IMR-90 (cell line): Measurements from ENCODE around the gene COL19A1. TPM values are rescaled to one million over a fixed set of nuclear protein-coding genes. Genes with fewer than 3 reads are reported as not detected.

ENCODE experiments used
- ATAC-seq: fragments of 200-7000 bp; cut with Tn5 transposase; 2 replicates; pipeline ENCODE4 v1.9.1; 2020; ENCODE audit warnings: low read depth, mild to moderate bottlenecking, moderate library complexity
- BruUV-seq: library from RNA; stranded (reverse); fragments of 400-500 nt; replicated peaks from 2 replicates; lab custom pipeline; 2021; lab: Mats Ljungman, UMichigan
- CTCF ChIA-PET: fragments of 300-600 bp; formaldehyde crosslinking; extraction: SDS; loops from one replicate; lab custom pipeline; 2021; ENCODE audit warnings: antibody characterized with exemption; lab: Yijun Ruan, JAX
- POLR2A ChIA-PET: fragments of 300-600 bp; sonication (Branson Sonifier 250); formaldehyde crosslinking; loops from one replicate; lab custom pipeline; 2022; ENCODE audit warnings: antibody characterized with exemption; ENCODE audit not compliant: unreplicated experiment; lab: Charles Lee
- DNase-seq: peaks from one replicate; pipeline ENCODE4 v3.0.0; 2013
- H2AFZ ChIP-seq: replicated peaks from 2 replicates; pipeline ENCODE3; 2013; ENCODE audit warnings: low read length, mild to moderate bottlenecking; ENCODE audit not compliant: poor library complexity
- H2AK5ac ChIP-seq: 2 replicates; pipeline ENCODE4 v1.6.1; 2013; ENCODE audit warnings: low read depth, low read length, inconsistent platforms
- H2AK9ac ChIP-seq: replicated peaks from 2 replicates; pipeline ENCODE3; 2013; ENCODE audit warnings: mild to moderate bottlenecking, low read depth, low read length, moderate library complexity; ENCODE audit not compliant: poor library complexity
- H2BK120ac ChIP-seq: 2 replicates; pipeline ENCODE4 v1.6.1; 2013; ENCODE audit warnings: low read depth, low read length, inconsistent platforms
- H2BK15ac ChIP-seq: 3 replicates; pipeline ENCODE4 v1.6.1; 2013; ENCODE audit warnings: low read depth, low read length, inconsistent platforms
- H2BK20ac ChIP-seq: 2 replicates; pipeline ENCODE4 v1.6.1; 2013; ENCODE audit warnings: low read depth, mild to moderate bottlenecking, inconsistent platforms, low read length, moderate library complexity
- H2BK5ac ChIP-seq: 2 replicates; pipeline ENCODE4 v1.6.1; 2013; ENCODE audit warnings: mild to moderate bottlenecking, low read depth, low read length, inconsistent platforms; ENCODE audit not compliant: poor library complexity, severe bottlenecking
- H3K14ac ChIP-seq: replicated peaks from 2 replicates; pipeline ENCODE4 v1.6.1; 2013; ENCODE audit warnings: low read depth, low read length, inconsistent platforms
- H3K18ac ChIP-seq: 2 replicates; pipeline ENCODE4 v1.6.1; 2013; ENCODE audit warnings: low read depth, low read length, control low read depth
- H3K23ac ChIP-seq: 2 replicates; pipeline ENCODE4 v1.6.1; 2013; ENCODE audit warnings: low read depth, low read length, inconsistent platforms
- H3K27ac ChIP-seq: 2 replicates; pipeline ENCODE4 v1.5.1; 2013; ENCODE audit warnings: mild to moderate bottlenecking, control low read depth, low read length; ENCODE audit not compliant: insufficient read depth
- H3K27me3 ChIP-seq: 2 replicates; pipeline ENCODE4 v1.6.1; 2013; ENCODE audit warnings: low read length; ENCODE audit not compliant: control insufficient read depth, insufficient read depth
- H3K36me3 ChIP-seq: 2 replicates; pipeline ENCODE4 v1.6.1; 2013; ENCODE audit warnings: low read length, mixed read lengths; ENCODE audit not compliant: control insufficient read depth, insufficient read depth
- H3K4ac ChIP-seq: 2 replicates; pipeline ENCODE4 v1.6.1; 2013; ENCODE audit warnings: low read depth, low read length, inconsistent platforms
- H3K4me1 ChIP-seq: 2 replicates; pipeline ENCODE4 v1.6.1; 2013; ENCODE audit warnings: low read length, mixed read lengths; ENCODE audit not compliant: control insufficient read depth, insufficient read depth
- H3K4me2 ChIP-seq: 2 replicates; pipeline ENCODE4 v1.6.1; 2013; ENCODE audit warnings: low read depth, mild to moderate bottlenecking, control low read depth, low read length, moderate library complexity
- H3K4me3 ChIP-seq: 2 replicates; pipeline ENCODE4 v1.5.1; 2013; ENCODE audit warnings: low read depth, mild to moderate bottlenecking, control low read depth, low read length, moderate library complexity; ENCODE audit not compliant: insufficient read depth
- H3K56ac ChIP-seq: 2 replicates; pipeline ENCODE4 v1.6.1; 2013; ENCODE audit warnings: low read length, inconsistent platforms; ENCODE audit not compliant: insufficient read depth; ENCODE audit errors: extremely low read depth
- H3K79me1 ChIP-seq, 2 experiments: 2 replicates each; pipeline ENCODE4 v1.6.1; 2013; ENCODE audit warnings: low read length in 2 of 2, inconsistent platforms in 1 of 2, low read depth in 1 of 2
- H3K9ac ChIP-seq: 2 replicates; pipeline ENCODE4 v1.6.1; 2013; ENCODE audit warnings: low read depth, low read length, control low read depth
- H3K9me1 ChIP-seq: 2 replicates; pipeline ENCODE4 v1.6.1; 2013; ENCODE audit warnings: low read length, inconsistent platforms; ENCODE audit not compliant: insufficient read depth
- H3K9me3 ChIP-seq: 2 replicates; pipeline ENCODE4 v1.6.1; 2013; ENCODE audit warnings: low read length; ENCODE audit not compliant: control insufficient read depth, insufficient read depth
- H4K20me1 ChIP-seq: 2 replicates; pipeline ENCODE4 v1.6.1; 2013; ENCODE audit warnings: low read length, inconsistent platforms; ENCODE audit not compliant: insufficient read depth
- H4K5ac ChIP-seq: 2 replicates; pipeline ENCODE4 v1.6.1; 2013; ENCODE audit warnings: mild to moderate bottlenecking, low read depth, low read length, control low read depth
- H4K8ac ChIP-seq, 2 experiments: 2 replicates each; pipeline ENCODE4 v1.6.1; 2013; ENCODE audit warnings: low read depth in 2 of 2, low read length in 2 of 2, control low read depth in 1 of 2, inconsistent platforms in 1 of 2
- H4K91ac ChIP-seq: 2 replicates; pipeline ENCODE4 v1.6.1; 2013; ENCODE audit warnings: low read depth, low read length, inconsistent platforms; ENCODE audit not compliant: insufficient read depth
- BHLHE40 ChIP-seq: fragments of 150-350 bp; IDR thresholded peaks from 2 replicates; pipeline ENCODE4 v1.6.1; 2016; ENCODE audit warnings: mild to moderate bottlenecking, low read depth, low read length
- CTCF ChIP-seq: conservative IDR thresholded peaks from 2 replicates; pipeline ENCODE4 v1.5.1; 2012; ENCODE audit warnings: mild to moderate bottlenecking, low read depth, low read length, improper control_type of control experiment
- MAFK ChIP-seq: IDR thresholded peaks from 2 replicates; pipeline ENCODE4 v1.6.1; 2012; ENCODE audit warnings: low read depth, low read length, improper control_type of control experiment
- MXI1 ChIP-seq: IDR thresholded peaks from 2 replicates; pipeline ENCODE4 v1.6.1; 2012; ENCODE audit warnings: low read depth, mild to moderate bottlenecking, low read length, moderate library complexity, borderline replicate concordance
- NFE2L2 ChIP-seq: fragments of 150-350 bp; IDR thresholded peaks from 2 replicates; pipeline ENCODE4 v1.6.1; 2016; ENCODE audit warnings: low read depth, mild to moderate bottlenecking, low read length
- POLR2A ChIP-seq: IDR thresholded peaks from 2 replicates; pipeline ENCODE4 v1.6.1; 2012; ENCODE audit warnings: mild to moderate bottlenecking, low read depth, low read length
- WGBS, 2 experiments: methylation state at CpG; one replicate each; pipeline versions ENCODE4 v1.1.5 to v1.1.7; 2013; ENCODE audit warnings: missing lambda C conversion rate in 2 of 2; ENCODE audit not compliant: insufficient read length in 1 of 2; ENCODE audit errors: extremely low coverage in 2 of 2; 5-methylcytosine and 5-hydroxymethylcytosine counted together
- dilution Hi-C: fragments of 300-500 bp; cut with HindIII; formaldehyde crosslinking; loops from one replicate; pipeline ENCODE4 v1.14.3; 2018; ENCODE audit warnings: low sequenced_read_pairs; ENCODE audit not compliant: unreplicated experiment
- in situ Hi-C: fragments of 300-500 bp; cut with MboI; formaldehyde crosslinking; loops from 3 replicates; pipeline ENCODE4 v1.14.3; 2019; ENCODE audit warnings: low sequenced_read_pairs, inconsistent platforms, mixed read lengths
- intact Hi-C: fragments of 100-400 bp; cut with micrococcal nuclease; formaldehyde crosslinking; loops from 2 replicates; pipeline ENCODE4 v1.10.0; 2022
- polyA plus RNA-seq, 3 experiments: library from polyadenylated mRNA; depleted of rRNA; stranded (reverse); fragments of >200 nt; gene quantifications; 2 replicates each; pipeline ENCODE4 v1.2.3, GENCODE V29; 2012; ENCODE audit warnings: low replicate concordance in 1 of 3
- total RNA-seq: library from RNA; depleted of rRNA; stranded (reverse); fragments of >200 nt; gene quantifications from 2 replicates; pipeline ENCODE4 v1.2.3, GENCODE V29; 2012

The COL19A1 gene
- total and polyA plus RNA-seq, 2 of the 4 experiments (the other 2 are of a cell fraction) = under 0.01 TPM; not detected in 1

DNA sequence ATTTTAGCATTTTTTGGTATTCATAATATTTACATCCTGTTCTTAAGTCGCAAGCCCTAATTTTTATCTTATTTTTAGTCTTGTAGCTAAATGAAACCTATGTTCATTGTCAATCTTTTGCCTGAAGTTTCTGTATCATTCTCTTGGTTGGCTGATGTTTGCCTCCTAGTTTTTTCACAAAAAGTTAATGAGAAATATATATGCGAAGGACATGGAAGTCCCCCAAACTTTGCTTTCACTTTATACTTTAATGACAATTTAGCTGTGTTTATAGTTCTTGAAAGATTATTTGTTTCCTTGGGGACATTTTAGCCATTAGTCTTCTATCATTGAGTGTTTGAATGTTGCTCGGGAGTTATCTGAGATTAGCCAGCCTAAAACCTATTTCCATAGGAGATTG, 118.2 kb downstream of the COL19A1 start:
- Histone ChIP-seq H3K27me3 (no peaks in the 10 kb centered on the region), H4K8ac (no peak overlapping the region), H2BK120ac (no peak overlapping the region), H2AK9ac (no peak overlapping the region), H2BK20ac (no peak overlapping the region), H3K23ac (no peak overlapping the region), H2BK15ac (no peak overlapping the region), H3K4me1 (no peaks in the 10 kb centered on the region), H2AFZ (no peak overlapping the region), H3K4me3 (no peak overlapping the region), H3K4ac (no peak overlapping the region), H3K9me1 (no peaks in the 10 kb centered on the region), H2BK5ac (no peak overlapping the region), H2AK5ac (no peak overlapping the region), H3K9me3 (no peaks in the 10 kb centered on the region), H3K9ac (no peak overlapping the region), H4K5ac (no peak overlapping the region), H3K79me1 (no peaks in the 10 kb centered on the region), H3K14ac (no peak overlapping the region), H4K91ac (no peak overlapping the region), H3K4me2 (no peak overlapping the region), H4K20me1 (no peaks in the 10 kb centered on the region), H3K36me3 (no peaks in the 10 kb centered on the region), H3K27ac (no peak overlapping the region), H3K56ac (no peak overlapping the region), H3K18ac (no peak overlapping the region)
- DNase-seq (no peak), ATAC-seq (no peak)
- no CpG with 5 or more reads among the region's 3 CpGs for WGBS, 2 experiments
- TF ChIP-seq POLR2A (no peak), CTCF (no peak), NFE2L2 (no peak), BHLHE40 (no peak), MAFK (no peak), MXI1 (no peak)
- in situ Hi-C loops (no loop called here), intact Hi-C loops (no loop called here), dilution Hi-C loops (no loop called here)
- POLR2A ChIA-PET = no interaction called here
- CTCF ChIA-PET = interaction anchor here (1.6 kb wide), 1 partner anchor 12 kb away, joined by 4 read pairs; no protein-coding TSS in a partner anchor
- BruUV-seq = no TSS peak
